Heart right ventricle (tissue), 16 donors: ENCODE results near the gene RASIP1. TPM values are rescaled to one million over a fixed set of nuclear protein-coding genes. Genes with fewer than 3 reads are reported as not detected.

Experiments
- ATAC-seq, 8 donors: fragments of 200-7000 bp; cut with Tn5 transposase; one replicate each; pipeline ENCODE4 v1.9.1; 2020; ENCODE audit warnings: mild to moderate bottlenecking in 8 of 8, moderate library complexity in 8 of 8, moderate number of reproducible peaks in 1 of 8
- DNase-seq, 2 donors: peaks; one replicate each; pipeline ENCODE4 v3.0.0-alpha.2; 2020
- H3K27ac ChIP-seq, 10 donors: fragments of 200-600 bp; sonication (generic) in 2 of 10; one replicate each; pipeline versions ENCODE4 v1.5.0 to v1.8.0; 2020 to 2022; ENCODE audit warnings: mild to moderate bottlenecking in 3 of 10
- H3K27me3 ChIP-seq, 7 donors: fragments of 200-600 bp; one replicate each; pipeline ENCODE4 v1.8.0; 2021 to 2022; ENCODE audit warnings: mild to moderate bottlenecking in 2 of 7
- H3K36me3 ChIP-seq, 9 donors: fragments of 200-600 bp; sonication (generic) in 1 of 9; one replicate each; pipeline versions ENCODE4 v1.5.0 to v1.8.0; 2020 to 2022; ENCODE audit warnings: mild to moderate bottlenecking in 2 of 9
- H3K4me1 ChIP-seq, 9 donors: fragments of 200-600 bp; sonication (generic) in 1 of 9; one replicate each; pipeline versions ENCODE4 v1.5.0 to v1.8.0; 2020 to 2022; ENCODE audit warnings: mild to moderate bottlenecking in 4 of 9
- H3K4me3 ChIP-seq, 10 donors: fragments of 200-600 bp; sonication (generic) in 2 of 10; one replicate each; pipeline versions ENCODE4 v1.5.0 to v1.8.0; 2020 to 2022; ENCODE audit warnings: mild to moderate bottlenecking in 7 of 10, moderate library complexity in 2 of 10
- H3K9me3 ChIP-seq, 11 donors: fragments of 200-600 bp in 10 of 11; sonication (generic) in 2 of 11; one replicate each; pipeline versions ENCODE4 v1.5.0 to v1.8.0; 2013 to 2022; ENCODE audit warnings: mild to moderate bottlenecking in 2 of 11, control low read depth in 1 of 11, moderate library complexity in 1 of 11
- WGBS, 2 donors: extraction: QIAGEN DNeasy Blood & Tissue Kit; methylation state at CpG; one replicate each; pipeline ENCODE4 v1.1.7; 2013; ENCODE audit warnings: inconsistent platforms in 1 of 2; 5-methylcytosine and 5-hydroxymethylcytosine counted together
- intact Hi-C, 10 donors: fragments of 100-400 bp; cut with DNase I; formaldehyde crosslinking; loops; one replicate each; pipeline versions ENCODE4 v1.11.1 to v1.14.2; 2022
- polyA plus RNA-seq, 2 donors: library from polyadenylated mRNA; stranded (reverse); fragments of 200-250 nt; gene quantifications; one replicate each; pipeline ENCODE4 v1.2.3, GENCODE V29; 2013
- total RNA-seq, 10 donors: library from RNA; stranded (reverse); fragmentation: NEBNext Ultra II Directional in 3 of 10; extraction: Animal tissue kit (Norgen Biotek cat#: 25700) in 3 of 10; gene quantifications; one replicate each; pipeline versions ENCODE4 v1.2.1 to v1.2.4, GENCODE V29; 2021 to 2023
- TF ChIP-seq, protein P1 (sequence below), 9 donors: fragments of 200-600 bp; sonication (generic) in 2 of 9; IDR thresholded peaks; one replicate each; pipeline versions ENCODE4 v1.5.0 to v1.8.0; 2021 to 2022; ENCODE audit warnings: antibody characterized with exemption in 9 of 9, mild to moderate bottlenecking in 5 of 9, moderate library complexity in 1 of 9
- donor health status: Arrhythmogenic right ventricular cardiomyopathy.
- donor health status: ischemic (EF 13 %, LVEDD 7.1; RV severe dilation, severe dysfunction).
- donor health status: healthy with polysubstance abuse.
- donor health status: DM: no; HTN: yes; CAD: no.
- donor health status: DM: no; HTN: no; CAD: no.
- donor health status: ischemic (EF 25% LVEDD 6.9; RV normal size, moderate dysfunction).
- donor health status: ischemic (EF 25% LVEDD 5.7; RV mildly dilated, moderate dysfunction).
- donor health status: healthy.
- donor health status: DM: yes; HTN: yes; CAD: no.
- donor health status: Ischemic cardiomyopathy.
- donor health status: ischemic (EF 35%, LVEDD 5.7; RV mildly dilated, moderate dysfunction).
- donor health status: nonischemic (EF 11% LVEDD 7.7; RV severe dilation, severe dysfunction).
- donor health status: DM: yes; HTN: yes; CAD: no.
- donor health status: PGD.
- donor health status: ischemic (EF 29% LVEDD 5.4; RV normal size, mild dysfunction).
- donor health status: nonischemic (EF 23%, LVEDD 6.1; RV moderate dilation, normal function).

Gene RASIP1
- total and polyA plus RNA-seq, 12 donors = 13.6 to 27.3 (median 16.2) TPM

DNA sequence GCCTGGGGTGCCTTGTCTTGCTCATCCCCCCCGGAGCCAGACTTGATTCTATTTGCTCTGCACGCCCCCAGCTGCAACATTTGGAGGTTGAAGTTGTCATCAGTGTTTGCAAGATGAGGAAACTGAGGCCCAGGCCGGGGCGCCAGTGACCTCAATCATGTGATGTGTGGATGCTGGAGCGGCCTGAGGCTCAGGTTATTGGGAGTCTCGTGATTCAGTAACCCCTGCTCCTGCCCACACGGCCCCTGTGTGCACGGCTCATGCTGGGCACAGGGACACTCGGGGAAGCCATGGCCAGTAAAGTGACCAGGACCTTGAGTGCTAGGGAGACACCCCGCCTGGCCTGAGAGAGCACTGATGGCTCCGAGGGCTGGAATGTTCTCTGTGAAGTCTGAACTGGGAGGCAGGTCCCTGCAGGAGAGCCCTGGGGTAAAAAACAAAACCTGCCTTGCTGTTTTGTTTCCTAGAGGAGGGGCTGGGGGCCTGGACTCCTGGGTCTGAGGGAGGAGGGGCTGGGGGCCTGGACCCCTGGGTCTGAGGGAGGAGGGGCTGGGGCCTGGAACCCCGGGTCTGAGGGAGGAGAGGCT is 16.8 kb upstream of the RASIP1 start:
- H3K27ac ChIP-seq = no peak overlapping the region
- H3K4me1 ChIP-seq = peaks cover 7 to 29% (median 23%) of the 10 kb centered on the region in 9 donors
- H3K4me3 ChIP-seq = no peak overlapping the region
- 92 to 94% methylated on average over 11 to 12 of the region's 12 CpGs for WGBS, 2 donors
- intact Hi-C loops = no loop called here
- no peaks in the 10 kb centered on the region for H3K9me3 ChIP-seq
- ATAC-seq (no peak), DNase-seq (no peak)
- no peaks in the 10 kb centered on the region for H3K36me3 ChIP-seq
- peaks cover 0 to 27% (median 10%) of the 10 kb centered on the region in 7 donors for H3K27me3 ChIP-seq
- TF ChIP-seq, protein P1, sequence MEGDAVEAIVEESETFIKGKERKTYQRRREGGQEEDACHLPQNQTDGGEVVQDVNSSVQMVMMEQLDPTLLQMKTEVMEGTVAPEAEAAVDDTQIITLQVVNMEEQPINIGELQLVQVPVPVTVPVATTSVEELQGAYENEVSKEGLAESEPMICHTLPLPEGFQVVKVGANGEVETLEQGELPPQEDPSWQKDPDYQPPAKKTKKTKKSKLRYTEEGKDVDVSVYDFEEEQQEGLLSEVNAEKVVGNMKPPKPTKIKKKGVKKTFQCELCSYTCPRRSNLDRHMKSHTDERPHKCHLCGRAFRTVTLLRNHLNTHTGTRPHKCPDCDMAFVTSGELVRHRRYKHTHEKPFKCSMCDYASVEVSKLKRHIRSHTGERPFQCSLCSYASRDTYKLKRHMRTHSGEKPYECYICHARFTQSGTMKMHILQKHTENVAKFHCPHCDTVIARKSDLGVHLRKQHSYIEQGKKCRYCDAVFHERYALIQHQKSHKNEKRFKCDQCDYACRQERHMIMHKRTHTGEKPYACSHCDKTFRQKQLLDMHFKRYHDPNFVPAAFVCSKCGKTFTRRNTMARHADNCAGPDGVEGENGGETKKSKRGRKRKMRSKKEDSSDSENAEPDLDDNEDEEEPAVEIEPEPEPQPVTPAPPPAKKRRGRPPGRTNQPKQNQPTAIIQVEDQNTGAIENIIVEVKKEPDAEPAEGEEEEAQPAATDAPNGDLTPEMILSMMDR (IDR thresholded peaks at IDR 0.05) = no peak

DNA sequence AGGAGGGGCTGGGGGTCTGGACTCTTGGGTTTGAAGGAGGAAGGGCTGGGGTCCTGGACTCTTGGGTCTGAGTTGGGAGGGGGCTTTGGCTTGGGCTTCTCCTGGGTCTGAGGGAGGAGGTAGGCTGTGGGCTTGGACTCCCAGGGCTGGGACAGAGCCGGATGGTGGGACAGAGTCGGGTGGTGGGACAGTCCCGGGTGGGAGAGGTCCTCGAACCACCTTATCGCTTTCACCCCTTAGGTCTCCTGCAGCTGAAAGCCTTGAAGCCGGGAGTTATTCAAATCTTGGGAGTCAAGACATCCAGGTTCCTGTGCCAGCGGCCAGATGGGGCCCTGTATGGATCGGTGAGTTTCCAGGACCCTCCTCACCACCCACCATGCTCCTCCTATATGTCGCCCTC is 16.3 kb upstream of the RASIP1 start:
- H3K4me1 ChIP-seq = peaks cover 7 to 34% (median 28%) of the 10 kb centered on the region in 9 donors
- H3K4me3 ChIP-seq = no peak overlapping the region
- TF ChIP-seq, protein P1 (IDR thresholded peaks at IDR 0.05) = no peak
- 85 to 90% methylated on average over 9 of the region's 9 CpGs for WGBS, 2 donors
- no peak overlapping the region for H3K27ac ChIP-seq
- DNase-seq (no peak), ATAC-seq (no peak)
- no peaks in the 10 kb centered on the region for H3K9me3 ChIP-seq
- H3K27me3 ChIP-seq = peaks cover 0 to 32% (median 12%) of the 10 kb centered on the region in 7 donors
- no peaks in the 10 kb centered on the region for H3K36me3 ChIP-seq
- intact Hi-C loops = no loop called here

DNA sequence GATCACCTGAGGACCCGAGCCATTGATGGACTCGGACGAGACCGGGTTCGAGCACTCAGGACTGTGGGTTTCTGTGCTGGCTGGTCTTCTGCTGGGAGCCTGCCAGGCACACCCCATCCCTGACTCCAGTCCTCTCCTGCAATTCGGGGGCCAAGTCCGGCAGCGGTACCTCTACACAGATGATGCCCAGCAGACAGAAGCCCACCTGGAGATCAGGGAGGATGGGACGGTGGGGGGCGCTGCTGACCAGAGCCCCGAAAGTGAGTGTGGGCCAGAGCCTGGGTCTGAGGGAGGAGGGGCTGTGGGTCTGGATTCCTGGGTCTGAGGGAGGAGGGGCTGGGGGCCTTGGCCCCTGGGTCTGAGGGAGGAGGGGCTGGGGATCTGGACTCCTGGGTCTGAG is 15.8 kb upstream of the RASIP1 start:
- intact Hi-C loops = no loop called here
- Histone ChIP-seq H3K9me3 (no peaks in the 10 kb centered on the region), H3K4me1 (peaks cover 7 to 39% (median 30%) of the 10 kb centered on the region in 9 donors), H3K27me3 (peaks cover 0 to 37% (median 16%) of the 10 kb centered on the region in 7 donors), H3K4me3 (no peak overlapping the region), H3K27ac (no peak overlapping the region), H3K36me3 (no peaks in the 10 kb centered on the region)
- WGBS, 2 donors = 92 to 93% methylated on average over 11 of the region's 11 CpGs
- DNase-seq (no peak), ATAC-seq (no peak)
- TF ChIP-seq, protein P1 (IDR thresholded peaks at IDR 0.05) = no peak

DNA sequence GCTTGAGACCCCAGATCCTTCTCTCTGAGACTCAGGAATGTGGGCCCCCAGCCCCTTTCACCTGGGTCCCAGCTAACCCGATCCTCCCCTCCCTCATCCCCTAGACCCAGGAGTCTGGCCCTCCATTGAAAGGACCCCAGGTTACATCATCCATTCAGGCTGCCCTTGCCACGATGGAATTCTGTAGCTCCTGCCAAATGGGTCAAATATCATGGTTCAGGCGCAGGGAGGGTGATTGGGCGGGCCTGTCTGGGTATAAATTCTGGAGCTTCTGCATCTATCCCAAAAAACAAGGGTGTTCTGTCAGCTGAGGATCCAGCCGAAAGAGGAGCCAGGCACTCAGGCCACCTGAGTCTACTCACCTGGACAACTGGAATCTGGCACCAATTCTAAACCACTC is 15.4 kb upstream of the RASIP1 start:
- TF ChIP-seq, protein P1 (IDR thresholded peaks at IDR 0.05) = no peak
- WGBS, 2 donors = 76 to 83% methylated on average over 5 of the region's 5 CpGs
- Histone ChIP-seq H3K9me3 (no peaks in the 10 kb centered on the region), H3K4me3 (no peak overlapping the region), H3K4me1 (peaks cover 7 to 41% (median 30%) of the 10 kb centered on the region in 9 donors), H3K36me3 (peaks cover 0 to under 1% (median 0%) of the 10 kb centered on the region in 9 donors), H3K27ac (no peak overlapping the region), H3K27me3 (peaks cover 0 to 41% (median 19%) of the 10 kb centered on the region in 7 donors)
- ATAC-seq (no peak), DNase-seq (no peak)
- intact Hi-C loops = no loop called here
